Endodermal cell (in vitro differentiated cells): ENCODE data around the gene AKAP7. TPM values are rescaled to one million over a fixed set of nuclear protein-coding genes. Genes with fewer than 3 reads are reported as not detected.

ENCODE experiments used
- DNase-seq: peaks from one replicate; pipeline ENCODE4 v3.0.0-alpha.2; 2017
- H3K27ac ChIP-seq: 2 replicates; pipeline ENCODE4 v1.5.1; 2013; ENCODE audit warnings: mild to moderate bottlenecking, low read depth, low read length, moderate library complexity
- H3K27me3 ChIP-seq: 2 replicates; pipeline ENCODE4 v1.6.1; 2013; ENCODE audit warnings: mild to moderate bottlenecking, low read length, moderate library complexity; ENCODE audit not compliant: insufficient read depth, control insufficient read depth, poor library complexity, severe bottlenecking
- H3K36me3 ChIP-seq: 2 replicates; pipeline ENCODE4 v1.7.0; 2013; ENCODE audit warnings: mild to moderate bottlenecking, low read length, moderate library complexity; ENCODE audit not compliant: control insufficient read depth, insufficient read depth
- H3K4me1 ChIP-seq: one replicate; pipeline ENCODE4 v1.7.0; 2013; ENCODE audit warnings: low read length; ENCODE audit not compliant: control insufficient read depth, insufficient read depth
- H3K4me3 ChIP-seq: 2 replicates; pipeline ENCODE4 v1.5.1; 2013; ENCODE audit warnings: mild to moderate bottlenecking, low read length, moderate library complexity
- H3K9ac ChIP-seq: 2 replicates; pipeline ENCODE4 v1.6.1; 2013; ENCODE audit warnings: mild to moderate bottlenecking, low read length, moderate library complexity; ENCODE audit not compliant: poor library complexity, severe bottlenecking; ENCODE audit errors: extremely low read depth
- H3K9me3 ChIP-seq: 2 replicates; pipeline ENCODE4 v1.6.1; 2013; ENCODE audit warnings: mild to moderate bottlenecking, low read length, moderate library complexity; ENCODE audit not compliant: control insufficient read depth
- H3K27ac Mint-ChIP-seq: 2 replicates; pipeline ENCODE4 v1.8.0; 2020; ENCODE audit warnings: mixed read lengths
- H3K27me3 Mint-ChIP-seq: 2 replicates; pipeline ENCODE4 v1.8.0; 2021; ENCODE audit warnings: mild to moderate bottlenecking, mixed read lengths; ENCODE audit not compliant: insufficient read depth
- H3K36me3 Mint-ChIP-seq: 2 replicates; pipeline ENCODE4 v1.8.0; 2020; ENCODE audit warnings: low read depth, mixed read lengths
- H3K4me1 Mint-ChIP-seq: 2 replicates; pipeline ENCODE4 v1.8.0; 2020; ENCODE audit warnings: mixed read lengths
- H3K4me3 Mint-ChIP-seq: 2 replicates; pipeline ENCODE4 v1.8.0; 2020; ENCODE audit warnings: mild to moderate bottlenecking, moderate library complexity, mixed read lengths
- H3K9me3 Mint-ChIP-seq: 2 replicates; pipeline ENCODE4 v1.8.0; 2020; ENCODE audit warnings: mild to moderate bottlenecking, mixed read lengths
- WGBS, 2 experiments: methylation state at CpG; one replicate each; pipeline versions ENCODE4 v1.1.5 to v1.1.7; 2013; ENCODE audit warnings: missing lambda C conversion rate in 2 of 2, mixed read lengths in 1 of 2; ENCODE audit not compliant: insufficient coverage in 1 of 2, insufficient read length in 1 of 2; 5-methylcytosine and 5-hydroxymethylcytosine counted together
- total RNA-seq, 2 donors: library from RNA; stranded (reverse); fragmentation: NEBNext Ultra II Directional in 1 of 2; extraction: Animal tissue kit (Norgen Biotek cat#: 25700) in 1 of 2; gene quantifications; 2 replicates in 1 of 2; 3 replicates in 1 of 2; pipeline ENCODE4 v1.2.1, GENCODE V29; 2021
- TF ChIP-seq, protein P1 (sequence below): fragments of 200-600 bp; sonication (generic); conservative IDR thresholded peaks from 2 replicates; pipeline ENCODE4 v1.5.0; 2021; ENCODE audit warnings: antibody characterized with exemption, mild to moderate bottlenecking

AKAP7 gene
- total RNA-seq, 2 donors from 2014 or later: 6.2 to 6.7 TPM

- Histone ChIP-seq H3K36me3 (no peaks in the 10 kb centered on the region), H3K27me3 (no peaks in the 10 kb centered on the region), H3K9ac (no peak overlapping the region), H3K27ac (no peak overlapping the region), H3K4me1 (no peaks in the 10 kb centered on the region), H3K4me3 (no peak overlapping the region), H3K9me3 (no peaks in the 10 kb centered on the region)
- H3K36me3 Mint-ChIP-seq: no peaks in the 10 kb centered on the region
- H3K9me3 Mint-ChIP-seq: no peaks in the 10 kb centered on the region
- no peak overlapping the region for H3K27ac Mint-ChIP-seq
- 53 to 62% methylated on average over 10 of the region's 10 CpGs for WGBS, 2 experiments
- DNase-seq: peak; percentile 88
- TF ChIP-seq, protein P1, sequence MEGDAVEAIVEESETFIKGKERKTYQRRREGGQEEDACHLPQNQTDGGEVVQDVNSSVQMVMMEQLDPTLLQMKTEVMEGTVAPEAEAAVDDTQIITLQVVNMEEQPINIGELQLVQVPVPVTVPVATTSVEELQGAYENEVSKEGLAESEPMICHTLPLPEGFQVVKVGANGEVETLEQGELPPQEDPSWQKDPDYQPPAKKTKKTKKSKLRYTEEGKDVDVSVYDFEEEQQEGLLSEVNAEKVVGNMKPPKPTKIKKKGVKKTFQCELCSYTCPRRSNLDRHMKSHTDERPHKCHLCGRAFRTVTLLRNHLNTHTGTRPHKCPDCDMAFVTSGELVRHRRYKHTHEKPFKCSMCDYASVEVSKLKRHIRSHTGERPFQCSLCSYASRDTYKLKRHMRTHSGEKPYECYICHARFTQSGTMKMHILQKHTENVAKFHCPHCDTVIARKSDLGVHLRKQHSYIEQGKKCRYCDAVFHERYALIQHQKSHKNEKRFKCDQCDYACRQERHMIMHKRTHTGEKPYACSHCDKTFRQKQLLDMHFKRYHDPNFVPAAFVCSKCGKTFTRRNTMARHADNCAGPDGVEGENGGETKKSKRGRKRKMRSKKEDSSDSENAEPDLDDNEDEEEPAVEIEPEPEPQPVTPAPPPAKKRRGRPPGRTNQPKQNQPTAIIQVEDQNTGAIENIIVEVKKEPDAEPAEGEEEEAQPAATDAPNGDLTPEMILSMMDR: peak; percentile 93
- H3K27me3 Mint-ChIP-seq: no peaks in the 10 kb centered on the region
- no peak overlapping the region for H3K4me3 Mint-ChIP-seq
- no peaks in the 10 kb centered on the region for H3K4me1 Mint-ChIP-seq
These were observed 64.5 kb downstream of the AKAP7 start for GRCh38 chr6:131199568-131200272.

DNA sequence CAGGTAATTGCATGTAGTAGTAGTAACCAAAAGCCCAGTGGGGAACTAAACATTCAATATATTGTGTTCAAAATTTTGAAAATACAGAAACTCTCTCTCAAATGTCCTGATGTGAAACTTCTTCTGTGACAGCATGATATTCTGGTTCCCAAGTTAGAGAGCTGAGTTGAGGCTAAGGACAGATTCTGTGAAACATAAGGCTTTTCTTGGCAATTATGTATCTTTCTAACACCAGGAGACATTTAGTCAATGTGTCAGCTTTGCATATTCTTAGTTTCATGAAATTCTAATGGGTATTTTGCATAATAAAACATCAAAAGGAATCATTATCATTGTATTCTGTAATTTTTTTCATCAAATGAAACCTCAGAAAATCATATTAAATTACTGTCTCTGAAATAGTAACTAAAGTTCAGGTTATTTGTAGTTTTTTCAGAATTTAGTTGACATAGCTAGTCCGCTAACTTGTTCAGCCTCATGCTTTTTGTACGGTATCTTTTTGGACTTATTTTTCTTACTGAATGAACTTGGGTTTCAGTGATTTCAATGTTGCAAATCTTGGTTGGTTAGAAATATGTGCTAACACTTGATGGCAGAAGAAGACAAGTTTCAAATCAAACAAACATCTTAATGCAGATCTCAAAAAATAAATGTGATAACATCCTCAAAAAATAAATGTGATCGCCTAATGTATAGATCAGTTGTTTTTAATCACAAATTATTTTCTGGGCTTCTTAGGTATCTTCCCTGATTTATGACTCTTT, 70.4 kb downstream of the AKAP7 start:
- Mint-ChIP-seq H3K4me3 (no peak overlapping the region), H3K27ac (no peak overlapping the region), H3K9me3 (no peaks in the 10 kb centered on the region), H3K27me3 (no peaks in the 10 kb centered on the region), H3K36me3 (peaks cover under 1% of the 10 kb centered on the region), H3K4me1 (no peaks in the 10 kb centered on the region)
- Histone ChIP-seq H3K9ac (no peak overlapping the region), H3K36me3 (no peaks in the 10 kb centered on the region), H3K4me3 (no peak overlapping the region), H3K27ac (no peak overlapping the region), H3K27me3 (no peaks in the 10 kb centered on the region), H3K4me1 (no peaks in the 10 kb centered on the region), H3K9me3 (no peaks in the 10 kb centered on the region)
- 95% methylated on average over 3 of the region's 3 CpGs; no CpG with 5 or more reads in 1 of the 2 experiments for WGBS, 2 experiments
- TF ChIP-seq, protein P1: no peak
- no peak for DNase-seq

- peaks cover 4% of the 10 kb centered on the region for H3K36me3 Mint-ChIP-seq
- DNase-seq: no peak
- no peaks in the 10 kb centered on the region for H3K27me3 Mint-ChIP-seq
- Histone ChIP-seq H3K4me1 (no peaks in the 10 kb centered on the region), H3K27ac (no peak overlapping the region), H3K9ac (no peak overlapping the region), H3K27me3 (no peaks in the 10 kb centered on the region), H3K4me3 (no peak overlapping the region), H3K36me3 (no peaks in the 10 kb centered on the region), H3K9me3 (no peaks in the 10 kb centered on the region)
- TF ChIP-seq, protein P1: no peak
- no peak overlapping the region for H3K4me3 Mint-ChIP-seq
- 91 to 100% methylated on average over 1 to 2 of the region's 2 CpGs for WGBS, 2 experiments
- H3K4me1 Mint-ChIP-seq: no peaks in the 10 kb centered on the region
- no peak overlapping the region for H3K27ac Mint-ChIP-seq
- no peaks in the 10 kb centered on the region for H3K9me3 Mint-ChIP-seq
These were observed 71.4 kb downstream of the AKAP7 start for GRCh38 chr6:131206463-131207251.
